Tongue (tissue), 2 donors: ENCODE data around the gene PMM1. TPM values are rescaled to one million over a fixed set of nuclear protein-coding genes. Genes with fewer than 3 reads are reported as not detected.
"Not testable (repeated sequence)": the region's sequence is repeated elsewhere in the genome, so short reads cannot be mapped to it uniquely, and the experiment has no call there.

Experiments
- DNase-seq: peaks from one replicate; pipeline ENCODE4 v3.0.0-alpha.2; 2015
- total RNA-seq: library from RNA; depleted of rRNA; stranded (reverse); fragments of >200 nt; gene quantifications from one replicate; pipeline ENCODE4 v1.2.3, GENCODE V29; 2014

Gene PMM1
- total RNA-seq, 1 donor from 2014 or later = 22.9 TPM

DNA sequence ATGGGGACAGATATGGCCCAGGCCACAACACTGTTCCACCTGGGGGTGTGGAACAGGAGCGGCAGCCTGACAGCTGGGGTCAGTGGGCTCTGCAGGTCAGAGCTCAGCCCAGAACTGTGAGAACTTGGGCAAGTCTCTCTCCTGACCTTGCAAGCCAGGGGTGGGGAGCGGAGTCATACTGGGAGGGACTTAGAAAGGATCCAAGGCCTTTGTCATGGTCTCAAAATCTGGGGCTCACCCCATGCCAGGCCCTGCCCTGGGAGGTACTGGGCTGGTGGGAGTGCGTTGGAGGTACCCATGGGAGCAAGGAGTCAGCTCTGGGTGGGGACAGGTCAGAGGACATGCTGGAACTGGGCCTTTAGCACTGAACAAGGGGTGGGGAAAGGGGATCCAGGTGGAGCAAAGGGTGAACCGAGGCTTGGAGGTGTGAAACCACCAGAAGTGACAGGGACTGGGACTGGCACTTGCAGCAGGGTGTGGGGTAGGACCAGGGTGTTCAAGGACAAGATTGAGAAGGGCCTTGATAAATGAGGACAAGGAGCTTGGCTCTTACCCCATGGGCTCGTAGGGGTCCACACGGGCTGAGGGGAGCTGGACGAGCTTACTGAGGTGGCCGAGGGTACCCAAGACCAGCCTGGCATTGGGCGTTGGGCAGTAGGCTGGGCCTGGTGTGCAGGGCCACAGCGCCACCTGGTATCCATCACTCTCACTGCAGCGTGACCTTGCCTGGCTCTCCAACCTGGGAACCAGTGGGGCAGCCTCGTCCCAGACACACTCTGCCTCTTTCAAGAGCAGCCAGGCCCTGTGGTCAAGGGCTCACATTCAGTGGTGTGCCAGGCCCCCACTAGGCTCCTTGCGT, 7.4 kb upstream of the PMM1 start:
- DNase-seq = peak; percentile 59

- no peak for DNase-seq
Measured at GRCh38 chr22:41595703-41596102, 6.1 kb upstream of the PMM1 start.

GRCh38 chr22:41593336-41593960, 3.8 kb upstream of the PMM1 start:
- DNase-seq = not testable (repeated sequence)

DNA sequence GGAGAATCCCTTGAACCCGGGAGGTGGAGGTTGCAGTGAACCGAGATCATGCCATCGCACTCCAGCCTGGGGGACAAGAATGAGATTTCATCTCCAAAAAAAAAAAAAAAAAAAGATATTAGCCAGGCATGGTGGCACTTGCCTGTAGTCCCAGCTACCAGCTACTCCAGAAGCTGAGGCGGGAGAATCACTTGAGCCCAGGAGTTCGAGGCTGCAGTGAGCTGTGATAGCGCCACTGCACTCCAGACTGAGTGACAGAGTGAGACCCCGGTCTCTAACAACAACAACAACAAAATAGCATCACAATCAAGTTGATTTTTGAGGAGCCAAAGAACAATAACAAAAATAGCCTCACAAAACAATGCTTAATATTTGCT, 2.3 kb downstream of the PMM1 start:
- no peak for DNase-seq

- no peak for DNase-seq
Measured at GRCh38 chr22:41585898-41586297, 3.7 kb downstream of the PMM1 start.

DNA sequence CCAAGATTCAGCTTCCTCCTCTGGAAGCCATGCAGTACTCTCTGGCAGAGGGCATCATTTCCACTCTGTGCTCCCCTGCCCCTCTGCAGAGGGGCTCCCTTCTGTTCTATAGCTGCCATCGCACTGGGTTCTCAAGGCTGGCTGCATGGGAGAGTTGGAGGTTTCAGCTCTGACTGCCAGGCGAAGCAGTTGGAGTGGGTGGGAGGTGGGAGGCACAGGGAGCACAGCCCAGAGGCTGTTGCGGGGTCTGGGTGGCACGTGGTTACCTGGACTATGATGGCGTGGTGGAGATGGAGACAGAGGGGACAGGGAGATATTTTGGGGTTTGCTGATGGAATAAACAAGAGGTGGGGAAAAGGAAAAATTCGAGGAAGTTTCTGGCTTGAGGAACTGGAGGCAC, 4.8 kb downstream of the PMM1 start:
- no peak for DNase-seq

DNA sequence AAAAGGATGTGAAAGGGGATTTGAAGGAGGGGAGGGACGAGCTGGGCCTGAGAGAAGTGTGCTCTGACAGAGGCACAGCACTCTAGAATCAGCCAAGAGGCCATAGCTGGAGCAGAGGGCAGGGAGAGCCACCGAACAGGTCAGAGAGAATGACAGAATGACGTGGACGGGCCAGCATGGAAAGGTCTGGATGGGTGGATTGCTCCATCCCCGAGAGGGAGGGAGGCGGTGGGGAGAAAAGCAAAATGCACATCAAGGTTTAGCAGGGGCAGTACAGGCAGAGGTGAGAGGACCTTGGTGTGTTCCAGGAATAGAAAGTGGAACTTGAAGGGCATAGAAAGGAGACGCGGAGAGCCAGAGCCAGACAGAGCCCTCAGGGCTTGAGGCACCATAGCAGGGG, 6.9 kb downstream of the PMM1 start:
- no peak for DNase-seq

DNA sequence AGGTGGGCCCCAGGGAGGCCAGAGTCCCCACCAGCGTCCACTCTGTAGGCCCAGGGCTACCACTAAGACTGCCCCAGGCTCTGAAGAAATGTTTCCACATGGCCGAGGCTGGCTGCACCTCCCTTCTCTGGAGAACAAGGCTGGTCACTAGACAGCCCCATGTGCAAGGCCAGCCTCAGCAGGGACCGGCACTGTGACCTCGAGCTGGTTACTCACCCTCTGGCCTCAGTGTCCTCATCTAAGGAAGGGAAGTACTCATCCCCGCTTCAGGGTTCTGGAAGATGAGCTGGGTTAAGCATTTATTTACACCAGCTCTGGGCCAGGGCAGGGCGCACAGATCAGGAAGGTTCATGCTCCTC, 9.7 kb downstream of the PMM1 start:
- DNase-seq = no peak

DNA sequence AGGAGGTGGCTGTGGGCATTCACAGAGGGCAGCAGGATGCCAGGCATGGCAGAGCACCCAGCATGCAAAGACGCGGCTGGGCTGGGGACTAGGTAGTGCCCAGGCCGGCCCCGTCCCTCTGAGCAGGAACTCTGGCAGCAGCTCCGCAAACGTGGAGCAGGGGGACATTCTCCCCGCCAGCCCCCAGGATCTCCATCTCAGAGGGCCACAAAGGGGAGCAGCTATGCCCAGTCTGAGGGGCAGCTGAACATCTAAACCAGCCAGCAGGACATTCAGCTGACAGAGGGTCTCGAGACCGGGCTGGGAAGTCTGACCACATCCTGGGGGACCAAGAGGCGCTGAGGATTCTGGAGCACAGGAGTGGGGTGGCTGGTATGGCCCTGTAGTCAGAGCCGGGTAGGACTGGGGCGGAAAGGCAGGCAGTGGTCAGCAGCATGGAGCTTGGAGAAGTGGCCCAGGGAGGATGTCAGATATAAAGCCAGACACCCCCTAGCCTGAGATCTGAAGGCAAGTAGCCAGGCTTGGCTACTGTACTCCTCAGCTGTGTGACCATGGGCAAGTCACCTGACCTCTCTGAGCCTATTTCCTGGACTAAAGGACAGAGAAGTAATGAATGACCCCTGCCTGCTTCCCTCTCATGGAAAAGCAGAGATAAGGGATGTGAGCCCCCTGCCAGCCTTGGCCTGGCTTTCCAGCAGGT, 10.2 kb downstream of the PMM1 start:
- no peak for DNase-seq

DNA sequence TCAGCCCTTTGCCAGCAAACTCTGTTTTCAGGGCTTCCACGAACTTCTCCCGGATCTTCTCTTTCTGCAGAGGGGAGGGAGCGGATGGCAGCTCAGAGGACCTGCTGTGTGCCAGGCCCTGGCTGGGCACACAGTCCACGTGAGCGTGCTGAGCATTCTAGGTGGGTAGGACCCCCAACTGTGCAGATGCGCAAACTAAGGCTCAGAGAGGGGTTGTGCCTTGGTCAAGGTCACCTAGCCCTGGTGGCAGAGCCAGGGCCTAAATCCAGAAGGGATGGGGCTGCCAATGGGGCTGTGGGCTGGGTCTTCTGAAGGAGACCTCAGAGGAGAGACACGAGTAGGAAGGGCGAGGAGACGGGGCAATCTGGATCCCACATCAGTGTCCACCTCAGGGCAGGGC, 10.8 kb downstream of the PMM1 start:
- DNase-seq = no peak

DNA sequence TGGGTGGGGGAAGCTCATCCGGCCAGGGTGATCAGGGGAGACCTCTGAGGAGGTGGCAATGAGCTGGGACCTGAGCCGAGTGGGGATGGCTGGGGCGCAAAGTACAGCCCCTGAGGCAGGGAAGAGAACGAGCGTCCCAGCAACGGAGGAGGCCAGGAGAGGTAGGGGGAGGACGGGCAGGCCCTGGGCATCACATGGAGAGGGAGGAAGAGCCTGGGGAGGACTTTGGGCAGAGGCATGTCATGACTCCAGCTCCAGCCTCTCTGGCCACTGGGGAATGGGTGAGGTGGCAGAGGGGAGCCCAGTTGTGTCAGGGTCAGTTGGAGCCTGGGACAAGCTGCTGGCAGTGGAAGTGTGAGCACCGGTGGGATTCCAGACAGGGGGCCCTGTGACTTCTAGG, 11.5 kb downstream of the PMM1 start:
- DNase-seq = no peak

- peak; percentile 70 for DNase-seq
Measured at GRCh38 chr22:41576877-41577276, 12.8 kb downstream of the PMM1 start.

GRCh38 chr22:41575533-41575932, 14.1 kb downstream of the PMM1 start:
- no peak for DNase-seq

GRCh38 chr22:41574847-41575381, 14.7 kb downstream of the PMM1 start:
- peak; percentile 57 for DNase-seq

- no peak for DNase-seq
Measured at GRCh38 chr22:41573677-41574076, 16.0 kb downstream of the PMM1 start.

GRCh38 chr22:41572305-41572704, 17.3 kb downstream of the PMM1 start:
- not testable (repeated sequence) for DNase-seq

DNA sequence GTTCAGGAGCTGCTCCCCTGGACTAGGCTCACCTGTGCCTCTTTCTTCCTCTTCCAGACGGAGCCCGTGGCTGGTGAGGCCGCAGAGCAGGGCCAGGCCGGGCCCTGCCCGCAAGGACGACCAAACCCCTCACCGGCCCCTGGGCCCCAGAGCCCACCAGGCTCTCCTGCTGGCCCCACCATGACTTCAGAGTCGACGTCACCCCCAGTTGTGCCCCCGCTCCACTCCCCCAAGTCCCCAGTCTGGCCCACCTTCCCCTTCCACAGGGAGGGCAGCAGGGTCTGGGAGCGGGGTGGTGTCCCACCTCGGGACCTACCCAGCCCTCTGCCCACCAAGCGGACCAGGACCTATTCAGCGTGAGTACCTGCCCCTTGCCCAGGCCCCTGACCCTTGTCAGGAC, 17.9 kb downstream of the PMM1 start:
- DNase-seq = no peak

DNA sequence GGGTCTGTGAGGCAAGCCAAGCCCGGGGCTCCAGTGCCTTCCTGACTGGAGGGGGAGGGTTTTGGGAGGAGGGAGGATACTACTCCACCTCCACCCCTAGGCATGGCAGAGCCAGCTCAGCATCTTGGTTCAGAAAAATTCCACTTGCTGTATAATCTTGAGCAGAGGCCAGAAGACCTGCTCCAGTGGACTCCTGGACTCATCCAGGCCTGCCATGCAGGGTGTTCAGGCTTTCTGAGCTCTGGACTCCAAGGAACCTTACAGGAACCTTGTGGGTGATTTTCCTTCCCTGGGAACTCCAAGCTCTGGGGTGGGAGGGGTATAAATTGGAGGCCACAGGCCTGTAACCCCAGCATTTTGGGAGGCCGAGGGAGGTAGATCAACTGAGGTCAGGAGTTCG, 19.4 kb downstream of the PMM1 start:
- no peak for DNase-seq

DNA sequence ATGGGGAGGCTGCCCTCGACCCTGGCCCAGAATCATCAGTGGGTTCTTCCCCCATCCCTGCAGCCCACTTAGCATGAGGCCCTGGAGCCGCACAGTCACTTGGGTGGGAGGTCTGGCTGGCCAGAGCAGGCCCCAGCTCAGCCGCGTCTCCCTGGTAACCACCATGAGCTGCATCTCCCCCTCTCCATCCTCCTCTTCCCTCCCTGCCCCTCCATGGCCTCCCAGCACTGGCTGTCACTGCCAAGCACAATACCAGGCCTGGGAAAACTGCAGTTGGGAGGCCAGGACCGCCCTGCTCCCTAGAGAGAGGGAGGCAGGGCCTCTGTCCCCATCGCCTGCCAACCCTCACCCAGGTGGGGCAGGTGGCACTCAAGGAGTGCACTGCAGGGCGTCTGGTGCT, 20.8 kb downstream of the PMM1 start:
- DNase-seq = no peak

DNA sequence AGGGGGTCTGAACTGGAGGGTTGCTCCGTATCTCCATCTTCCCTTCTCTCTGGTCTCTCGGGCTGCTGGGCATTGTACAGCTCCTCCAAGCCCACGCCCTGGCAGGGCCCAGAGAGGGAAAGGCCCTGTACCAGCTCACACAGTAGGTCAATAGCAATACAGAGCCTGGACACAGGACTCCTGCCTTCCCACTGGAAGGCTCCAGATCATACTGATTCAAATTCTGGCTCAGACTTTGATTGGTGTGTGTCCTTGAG, 22.2 kb downstream of the PMM1 start:
- DNase-seq = no peak

DNA sequence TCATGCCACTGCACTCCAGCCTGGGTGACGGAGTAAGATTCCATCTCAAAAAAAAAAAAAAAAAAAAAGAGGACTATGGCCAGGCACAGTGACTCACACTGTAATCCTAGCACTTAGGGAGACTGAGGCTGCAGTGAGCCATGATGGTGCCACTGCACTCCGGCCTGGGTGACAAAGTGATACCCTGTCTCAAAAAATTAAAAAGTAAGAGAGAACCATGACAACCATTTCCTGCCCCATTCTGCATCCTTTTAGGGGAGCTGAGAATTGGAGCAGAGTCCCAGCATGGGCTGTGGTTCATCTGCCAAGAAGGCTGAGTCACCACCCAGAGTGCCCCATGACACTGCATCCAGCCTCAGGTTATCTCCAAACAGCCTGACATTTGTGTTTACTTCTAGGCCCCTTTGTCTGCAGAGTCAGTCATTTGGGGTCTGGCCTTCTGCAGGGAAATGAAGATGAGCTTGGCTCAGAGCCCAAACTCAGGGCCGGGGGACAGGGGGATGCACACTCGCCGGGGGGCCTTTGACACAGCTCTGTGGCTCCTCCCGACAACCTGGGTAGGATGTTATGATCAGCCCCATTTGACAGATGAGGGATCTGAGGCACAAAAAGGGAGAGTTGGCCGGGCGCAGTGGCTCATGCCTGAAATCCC, 24.1 kb downstream of the PMM1 start:
- DNase-seq = no peak

- no peak for DNase-seq
Measured at GRCh38 chr22:41564563-41564962, 25.1 kb downstream of the PMM1 start.
